HCT116 (cell line): ENCODE data around the gene FUOM. TPM values are rescaled to one million over a fixed set of nuclear protein-coding genes. Genes with fewer than 3 reads are reported as not detected.

Experiments used
- ATAC-seq: fragments of 200-7000 bp; cut with Tn5 transposase; 2 replicates; pipeline ENCODE4 v1.9.1; 2020; ENCODE audit warnings: mild to moderate bottlenecking, moderate library complexity
- BruUV-seq: library from RNA; stranded (reverse); fragments of 400-500 nt; replicated peaks from 2 replicates; lab custom pipeline; 2021; lab: Mats Ljungman, UMichigan
- CTCF ChIA-PET: fragments of 300-600 bp; sonication (Branson Sonifier 250); formaldehyde crosslinking; loops from one replicate; lab custom pipeline; 2021; ENCODE audit warnings: antibody characterized with exemption; lab: Charles Lee
- POLR2A ChIA-PET: fragments of 300-600, 350-600 bp; sonication (Branson Sonifier 250); formaldehyde crosslinking; loops from one replicate; lab custom pipeline; 2021; ENCODE audit warnings: antibody characterized with exemption; lab: Charles Lee
- RAD21 ChIA-PET, 2 experiments: fragments of 300-600 bp; sonication (Branson Sonifier 250); formaldehyde crosslinking; loops; one replicate each; lab custom pipeline; 2023; ENCODE audit warnings: low total read pairs in 2 of 2; ENCODE audit not compliant: uncharacterized antibody in 2 of 2, unreplicated experiment in 2 of 2, low non-redundant PET in 1 of 2; lab: Charles Lee
- DNase-seq: peaks from one replicate; pipeline ENCODE4 v3.0.0-alpha.2; 2010; ENCODE audit warnings: low read depth, low spot score
- H2AFZ ChIP-seq: fragments of 200-600 bp; shearing (Covaris generic), sonication (generic); 2 replicates; pipeline ENCODE4 v1.6.1; 2017; ENCODE audit warnings: low read depth, mixed run types, mixed read lengths, antibody characterized with exemption, low read length; ENCODE audit not compliant: poor library complexity, severe bottlenecking
- H3K27ac ChIP-seq: 2 replicates; pipeline ENCODE4 v1.5.1; 2012; ENCODE audit warnings: low read depth, low read length
- H3K27me3 ChIP-seq: fragments of 200-600 bp; sonication (generic); 2 replicates; pipeline ENCODE4 v1.6.1; 2016; ENCODE audit warnings: mixed run types, low read length, mixed read lengths; ENCODE audit not compliant: insufficient read depth
- H3K36me3 ChIP-seq, 2 experiments: fragments of 200-500 bp in 1 of 2; fragments of 200-600 bp in 1 of 2; sonication (Bioruptor generic) in 1 of 2; sonication (generic) in 1 of 2; 2 replicates each; pipeline versions ENCODE4 v1.5.1 to v1.6.1; 2014 to 2016; ENCODE audit warnings: low read length in 2 of 2, inconsistent platforms in 1 of 2, mixed read lengths in 1 of 2, mixed run types in 1 of 2; ENCODE audit not compliant: insufficient read depth in 2 of 2, control insufficient read depth in 1 of 2
- H3K4me1 ChIP-seq, 2 experiments: fragments of 200-600 bp in 1 of 2; sonication (generic) in 1 of 2; 2 replicates each; pipeline versions ENCODE4 v1.5.1 to v1.6.1; 2012 to 2017; ENCODE audit warnings: low read length in 2 of 2, inconsistent platforms in 1 of 2, mild to moderate bottlenecking in 1 of 2, mixed read lengths in 1 of 2, mixed run types in 1 of 2, moderate library complexity in 1 of 2; ENCODE audit not compliant: insufficient read depth in 2 of 2, control insufficient read depth in 1 of 2
- H3K4me2 ChIP-seq: fragments of 200-600 bp; sonication (generic); 2 replicates; pipeline ENCODE4 v1.6.1; 2017; ENCODE audit warnings: mixed run types, low read length, mixed read lengths
- H3K4me3 ChIP-seq, 2 experiments: fragments of 200-600 bp in 1 of 2; sonication (generic) in 1 of 2; replicated peaks in 1 of 2; 2 replicates each; pipeline ENCODE4 v1.5.1; 2011 to 2016; ENCODE audit warnings: low read length in 2 of 2, control low read depth in 1 of 2, low read depth in 1 of 2, mild to moderate bottlenecking in 1 of 2, mixed read lengths in 1 of 2, mixed run types in 1 of 2
- H3K79me2 ChIP-seq: fragments of 200-600 bp; sonication (generic); 2 replicates; pipeline ENCODE4 v1.6.1; 2017; ENCODE audit warnings: mild to moderate bottlenecking, mixed run types, low read length, moderate library complexity, mixed read lengths; ENCODE audit not compliant: insufficient read depth
- H3K9ac ChIP-seq: fragments of 200-600 bp; sonication (generic); 2 replicates; pipeline ENCODE4 v1.6.1; 2016; ENCODE audit warnings: low read length, mixed read lengths
- H3K9me2 ChIP-seq: fragments of 200-600 bp; sonication (generic), shearing (Covaris generic); 2 replicates; pipeline ENCODE4 v1.6.1; 2017; ENCODE audit warnings: mixed run types, mild to moderate bottlenecking, moderate library complexity; ENCODE audit not compliant: insufficient read depth
- H3K9me3 ChIP-seq, 2 experiments: fragments of 200-500 bp in 1 of 2; fragments of 200-600 bp in 1 of 2; sonication (Bioruptor generic) in 1 of 2; sonication (generic) in 1 of 2; 2 replicates each; pipeline ENCODE4 v1.6.1; 2014 to 2017; ENCODE audit warnings: low read length in 2 of 2, mixed read lengths in 2 of 2, inconsistent platforms in 1 of 2, low read depth in 1 of 2, mild to moderate bottlenecking in 1 of 2, mixed run types in 1 of 2, moderate library complexity in 1 of 2; ENCODE audit not compliant: control insufficient read depth in 1 of 2, insufficient read depth in 1 of 2
- H4K20me1 ChIP-seq: fragments of 200-600 bp; sonication (generic), shearing (Covaris generic); 2 replicates; pipeline ENCODE4 v1.6.1; 2017; ENCODE audit warnings: mixed run types, mild to moderate bottlenecking, moderate library complexity; ENCODE audit not compliant: insufficient read depth
- CEBPB ChIP-seq: IDR thresholded peaks from 2 replicates; pipeline ENCODE4 v1.6.1; 2012; ENCODE audit warnings: low read depth
- EGR1 ChIP-seq: IDR thresholded peaks from 2 replicates; pipeline ENCODE4 v1.6.1; 2012; ENCODE audit warnings: low read depth
- EZH2 ChIP-seq: fragments of 200-600 bp; sonication (generic); IDR thresholded peaks from 2 replicates; pipeline ENCODE4 v1.6.1; 2017; ENCODE audit warnings: antibody characterized with exemption, mixed run types
- EZH2phosphoT487 ChIP-seq: fragments of 200-600 bp; IDR thresholded peaks from 2 replicates; pipeline ENCODE4 v1.6.1; 2018; ENCODE audit warnings: antibody characterized with exemption, borderline replicate concordance
- FOSL1 ChIP-seq: IDR thresholded peaks from 2 replicates; pipeline ENCODE4 v1.6.1; 2012; ENCODE audit warnings: low read depth
- JUND ChIP-seq: IDR thresholded peaks from 2 replicates; pipeline ENCODE4 v1.6.1; 2012
- POLR2AphosphoS5 ChIP-seq: IDR thresholded peaks from 2 replicates; pipeline ENCODE4 v1.6.1; 2011; ENCODE audit warnings: mild to moderate bottlenecking, low read depth, low read length, moderate library complexity
- SIN3A ChIP-seq: IDR thresholded peaks from 2 replicates; pipeline ENCODE4 v1.6.1; 2012; ENCODE audit warnings: low read depth
- SP1 ChIP-seq: IDR thresholded peaks from 2 replicates; pipeline ENCODE4 v1.6.1; 2012; ENCODE audit warnings: low read depth
- YY1 ChIP-seq: IDR thresholded peaks from 2 replicates; pipeline ENCODE4 v1.6.1; 2011; ENCODE audit warnings: low read length, low read depth, moderate library complexity, mild to moderate bottlenecking; ENCODE audit not compliant: insufficient replicate concordance; ENCODE audit errors: extremely low read depth
- ZNF274 ChIP-seq: fragments of 200-500 bp; sonication (Bioruptor generic); IDR thresholded peaks from 2 replicates; pipeline ENCODE4 v1.6.1; 2014; ENCODE audit warnings: mild to moderate bottlenecking, low read depth, low read length, inconsistent platforms
- intact Hi-C: fragments of 100-400 bp; cut with micrococcal nuclease; formaldehyde crosslinking; loops from 2 replicates; pipeline ENCODE4 v1.10.0; 2022
- total RNA-seq: library from RNA; stranded (reverse); gene quantifications from one replicate; pipeline ENCODE4 v1.2.1, GENCODE V29; 2021; ENCODE audit not compliant: unreplicated experiment
- TF ChIP-seq, protein P1 (sequence below): IDR thresholded peaks from 2 replicates; pipeline ENCODE4 v1.6.1; 2011; ENCODE audit warnings: mild to moderate bottlenecking, low read length, moderate library complexity; ENCODE audit not compliant: insufficient replicate concordance; ENCODE audit errors: extremely low read depth
- TF ChIP-seq, protein P2 (sequence below), 3 experiments: fragments of 200-600 bp in 1 of 3; sonication (generic) in 1 of 3; IDR thresholded peaks in 2 of 3; conservative IDR thresholded peaks in 1 of 3; 2 replicates each; pipeline ENCODE4 v1.5.1; 2012 to 2017; ENCODE audit warnings: low read depth in 2 of 3, low read length in 2 of 3, antibody characterized with exemption in 1 of 3, borderline replicate concordance in 1 of 3, control low read depth in 1 of 3, mild to moderate bottlenecking in 1 of 3, mixed read lengths in 1 of 3, mixed run types in 1 of 3, moderate library complexity in 1 of 3; ENCODE audit not compliant: insufficient read depth in 1 of 3

The FUOM gene
- total RNA-seq, 1 experiment from 2014 or later: 21.5 TPM

DNA sequence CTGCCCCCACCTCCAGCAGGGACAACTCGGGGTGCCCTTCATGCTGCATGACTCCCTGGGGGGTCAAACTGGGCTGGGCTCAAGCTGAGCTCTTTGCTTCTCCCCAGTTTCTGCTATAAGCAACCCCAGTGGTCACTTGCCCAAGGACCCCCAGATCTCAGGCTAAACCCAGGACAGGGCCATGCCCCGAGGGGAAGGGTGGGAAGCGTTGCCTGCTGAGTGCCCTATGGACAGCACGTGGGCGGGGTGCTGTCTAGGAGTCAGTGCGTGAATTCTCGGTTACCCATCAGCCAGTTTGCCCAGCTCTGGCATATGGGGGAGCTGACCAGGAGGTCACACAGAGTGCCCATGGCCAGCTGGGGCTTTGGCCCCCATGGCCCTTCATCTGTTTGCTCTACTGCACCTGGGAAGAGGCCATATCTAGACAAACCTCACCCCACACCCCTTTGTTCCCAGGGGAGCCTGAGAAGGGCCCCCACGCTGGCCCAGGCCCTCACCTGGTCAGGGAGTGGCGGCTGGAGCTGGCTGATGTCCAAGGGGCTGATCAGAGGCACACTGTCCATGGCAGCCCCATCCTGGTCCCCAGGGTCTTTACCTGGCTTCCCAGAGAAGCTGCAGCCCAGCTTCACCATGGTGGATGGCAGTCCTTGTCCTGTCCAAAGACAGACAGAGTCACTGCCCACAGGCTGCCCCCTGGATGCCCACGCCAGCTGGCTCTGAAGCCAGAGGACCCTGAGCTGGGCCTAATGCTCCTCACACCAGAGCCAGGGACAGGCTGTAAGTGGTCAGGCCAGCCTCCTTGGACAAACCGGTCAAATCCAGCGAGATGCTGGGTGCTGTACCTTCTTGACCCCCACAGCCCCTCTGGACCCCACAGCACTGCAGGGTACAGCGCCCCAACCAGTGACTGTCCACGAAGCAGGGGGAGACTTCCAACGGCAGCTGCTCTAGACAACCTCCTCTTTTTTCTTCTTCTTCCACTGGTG, 29.2 kb downstream of the FUOM start:
- ChIA-PET POLR2A (interaction anchor here (0.7 kb wide), 1 partner anchor 22 kb away, joined by 3 read pairs; no protein-coding TSS in a partner anchor), RAD21 (interaction anchor here in 1 of 2 experiments (0.6 kb wide), 1 partner anchor 110 kb away, joined by 3 read pairs; no protein-coding TSS in a partner anchor), CTCF (interaction anchor here (1.0 to 2.3 kb wide), 6 partner anchors 10 to 192 kb away, joined by 3 to 6 read pairs (median 5); partner anchors contain the start of gene PRAP1)
- H4K20me1 ChIP-seq: no peaks in the 10 kb centered on the region
- H3K79me2 ChIP-seq: no peaks in the 10 kb centered on the region
- H3K27me3 ChIP-seq: no peaks in the 10 kb centered on the region
- BruUV-seq: no TSS peak
- H2AFZ ChIP-seq: no peak overlapping the region
- H3K4me2 ChIP-seq: peak overlapping the region; percentile 61; the same call in 1 of the 2 replicates
- H3K4me3 ChIP-seq: no peak overlapping the region
- DNase-seq (no peak), ATAC-seq (no peak)
- H3K9me2 ChIP-seq: no peaks in the 10 kb centered on the region
- no peak for TF ChIP-seq CEBPB
- no peak for TF ChIP-seq SP1
- H3K4me1 ChIP-seq: peaks cover 3 to 20% of the 10 kb centered on the region in 2 experiments
- H3K36me3 ChIP-seq: no peaks in the 10 kb centered on the region
- no peaks in the 10 kb centered on the region for H3K9me3 ChIP-seq
- H3K9ac ChIP-seq: no peak overlapping the region
- no peak overlapping the region for H3K27ac ChIP-seq
- intact Hi-C loops: no loop called here

- Histone ChIP-seq H3K79me2 (no peaks in the 10 kb centered on the region), H3K9me2 (no peaks in the 10 kb centered on the region), H2AFZ (no peak overlapping the region), H3K36me3 (no peaks in the 10 kb centered on the region), H3K9ac (no peak overlapping the region), H3K4me1 (peaks cover 3 to 20% of the 10 kb centered on the region in 2 experiments), H3K4me2 (no peak overlapping the region), H3K4me3 (no peak overlapping the region), H3K27me3 (no peaks in the 10 kb centered on the region), H3K9me3 (no peaks in the 10 kb centered on the region), H3K27ac (no peak overlapping the region), H4K20me1 (no peaks in the 10 kb centered on the region)
- no TSS peak for BruUV-seq
- POLR2A ChIA-PET: no interaction called here
- RAD21 ChIA-PET: no interaction called here
- ATAC-seq (no peak), DNase-seq (no peak)
- intact Hi-C loops: no loop called here
- CTCF ChIA-PET: interaction anchor here (2.3 kb wide), 1 partner anchor 10 kb away, joined by 6 read pairs; no protein-coding TSS in a partner anchor
- TF ChIP-seq, protein P1, sequence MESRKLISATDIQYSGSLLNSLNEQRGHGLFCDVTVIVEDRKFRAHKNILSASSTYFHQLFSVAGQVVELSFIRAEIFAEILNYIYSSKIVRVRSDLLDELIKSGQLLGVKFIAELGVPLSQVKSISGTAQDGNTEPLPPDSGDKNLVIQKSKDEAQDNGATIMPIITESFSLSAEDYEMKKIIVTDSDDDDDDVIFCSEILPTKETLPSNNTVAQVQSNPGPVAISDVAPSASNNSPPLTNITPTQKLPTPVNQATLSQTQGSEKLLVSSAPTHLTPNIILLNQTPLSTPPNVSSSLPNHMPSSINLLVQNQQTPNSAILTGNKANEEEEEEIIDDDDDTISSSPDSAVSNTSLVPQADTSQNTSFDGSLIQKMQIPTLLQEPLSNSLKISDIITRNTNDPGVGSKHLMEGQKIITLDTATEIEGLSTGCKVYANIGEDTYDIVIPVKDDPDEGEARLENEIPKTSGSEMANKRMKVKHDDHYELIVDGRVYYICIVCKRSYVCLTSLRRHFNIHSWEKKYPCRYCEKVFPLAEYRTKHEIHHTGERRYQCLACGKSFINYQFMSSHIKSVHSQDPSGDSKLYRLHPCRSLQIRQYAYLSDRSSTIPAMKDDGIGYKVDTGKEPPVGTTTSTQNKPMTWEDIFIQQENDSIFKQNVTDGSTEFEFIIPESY: no peak
- no peak for TF ChIP-seq EZH2phosphoT487
- no peak for TF ChIP-seq SP1
- no peak for TF ChIP-seq JUND
- no peak for TF ChIP-seq SIN3A
- TF ChIP-seq, protein P2, sequence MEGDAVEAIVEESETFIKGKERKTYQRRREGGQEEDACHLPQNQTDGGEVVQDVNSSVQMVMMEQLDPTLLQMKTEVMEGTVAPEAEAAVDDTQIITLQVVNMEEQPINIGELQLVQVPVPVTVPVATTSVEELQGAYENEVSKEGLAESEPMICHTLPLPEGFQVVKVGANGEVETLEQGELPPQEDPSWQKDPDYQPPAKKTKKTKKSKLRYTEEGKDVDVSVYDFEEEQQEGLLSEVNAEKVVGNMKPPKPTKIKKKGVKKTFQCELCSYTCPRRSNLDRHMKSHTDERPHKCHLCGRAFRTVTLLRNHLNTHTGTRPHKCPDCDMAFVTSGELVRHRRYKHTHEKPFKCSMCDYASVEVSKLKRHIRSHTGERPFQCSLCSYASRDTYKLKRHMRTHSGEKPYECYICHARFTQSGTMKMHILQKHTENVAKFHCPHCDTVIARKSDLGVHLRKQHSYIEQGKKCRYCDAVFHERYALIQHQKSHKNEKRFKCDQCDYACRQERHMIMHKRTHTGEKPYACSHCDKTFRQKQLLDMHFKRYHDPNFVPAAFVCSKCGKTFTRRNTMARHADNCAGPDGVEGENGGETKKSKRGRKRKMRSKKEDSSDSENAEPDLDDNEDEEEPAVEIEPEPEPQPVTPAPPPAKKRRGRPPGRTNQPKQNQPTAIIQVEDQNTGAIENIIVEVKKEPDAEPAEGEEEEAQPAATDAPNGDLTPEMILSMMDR (IDR thresholded peaks at IDR 0.05 in 2 of 3, conservative IDR thresholded peaks at IDR 0.05 in 1 of 3; ENCODE audit: borderline replicate concordance in 1 of 3, insufficient read depth in 1 of 3, low read depth in 2 of 3, low read length in 2 of 3): no peak
- TF ChIP-seq YY1: no peak
- no peak for TF ChIP-seq EZH2
- TF ChIP-seq POLR2AphosphoS5: no peak
- TF ChIP-seq ZNF274: no peak
- TF ChIP-seq EGR1: no peak
- no peak for TF ChIP-seq FOSL1
Observed at GRCh38 chr10:133327651-133328357, 30.0 kb downstream of the FUOM start.
